H9 (cell line): ENCODE measurements around the gene TMEM150B. TPM values are rescaled to one million over a fixed set of nuclear protein-coding genes. Genes with fewer than 3 reads are reported as not detected.

Experiments
- DNase-seq: peaks from one replicate; pipeline ENCODE4 v3.0.0-alpha.2; 2017
- H2AFZ ChIP-seq: one replicate; pipeline ENCODE4 v1.6.1; 2013; ENCODE audit warnings: mild to moderate bottlenecking, low read length, control low read depth, moderate library complexity
- H2AK5ac ChIP-seq: 2 replicates; pipeline ENCODE4 v1.6.1; 2013; ENCODE audit warnings: low read length, control low read depth, mixed read lengths; ENCODE audit not compliant: insufficient read length
- H2BK120ac ChIP-seq: one replicate; pipeline ENCODE4 v1.6.1; 2013; ENCODE audit warnings: low read depth, mild to moderate bottlenecking, low read length, control low read depth, inconsistent platforms; ENCODE audit not compliant: poor library complexity, severe bottlenecking
- H2BK12ac ChIP-seq: 2 replicates; pipeline ENCODE4 v1.6.1; 2013; ENCODE audit warnings: low read length, control low read depth, mixed read lengths, low read depth; ENCODE audit not compliant: insufficient read length
- H2BK15ac ChIP-seq: 2 replicates; pipeline ENCODE4 v1.6.1; 2013; ENCODE audit warnings: low read depth, low read length, control low read depth
- H2BK20ac ChIP-seq: one replicate; pipeline ENCODE4 v1.6.1; 2013; ENCODE audit warnings: low read depth, mild to moderate bottlenecking, low read length, control low read depth, inconsistent platforms; ENCODE audit not compliant: poor library complexity, severe bottlenecking
- H2BK5ac ChIP-seq: 2 replicates; pipeline ENCODE4 v1.6.1; 2013; ENCODE audit warnings: low read length, control low read depth, mixed read lengths; ENCODE audit not compliant: insufficient read length
- H3K14ac ChIP-seq: 2 replicates; pipeline ENCODE4 v1.6.1; 2013; ENCODE audit warnings: low read length, control low read depth; ENCODE audit not compliant: insufficient read depth
- H3K18ac ChIP-seq: 2 replicates; pipeline ENCODE4 v1.6.1; 2013; ENCODE audit warnings: low read depth, mild to moderate bottlenecking, mixed read lengths, low read length, control low read depth; ENCODE audit not compliant: insufficient read length
- H3K23ac ChIP-seq: 2 replicates; pipeline ENCODE4 v1.6.1; 2013; ENCODE audit warnings: low read length, control low read depth, mixed read lengths, low read depth; ENCODE audit not compliant: insufficient read length
- H3K23me2 ChIP-seq: 2 replicates; pipeline ENCODE4 v1.6.1; 2013; ENCODE audit warnings: low read depth, mild to moderate bottlenecking, mixed read lengths, low read length, control low read depth; ENCODE audit not compliant: insufficient read length, poor library complexity, severe bottlenecking
- H3K27ac ChIP-seq: 2 replicates; pipeline ENCODE4 v1.5.1; 2013; ENCODE audit warnings: low read length, control low read depth, mixed read lengths, low read depth; ENCODE audit not compliant: insufficient read length
- H3K27me3 ChIP-seq: 2 replicates; pipeline ENCODE4 v1.6.1; 2013; ENCODE audit warnings: low read length, control low read depth, inconsistent platforms; ENCODE audit not compliant: insufficient read depth
- H3K4ac ChIP-seq: 2 replicates; pipeline ENCODE4 v1.6.1; 2013; ENCODE audit warnings: low read depth, mild to moderate bottlenecking, control low read depth, inconsistent platforms, low read length, moderate library complexity
- H3K4me1 ChIP-seq: 2 replicates; pipeline ENCODE4 v1.6.1; 2013; ENCODE audit warnings: low read length, control low read depth, inconsistent platforms; ENCODE audit not compliant: insufficient read depth
- H3K4me2 ChIP-seq: 2 replicates; pipeline ENCODE4 v1.6.1; 2013; ENCODE audit warnings: low read length, control low read depth, mixed read lengths; ENCODE audit not compliant: insufficient read length, insufficient read depth
- H3K56ac ChIP-seq: 2 replicates; pipeline ENCODE4 v1.6.1; 2013; ENCODE audit warnings: low read depth, mild to moderate bottlenecking, mixed read lengths, low read length, control low read depth; ENCODE audit not compliant: insufficient read length
- H3K79me1 ChIP-seq: 2 replicates; pipeline ENCODE4 v1.6.1; 2013; ENCODE audit warnings: low read depth, mild to moderate bottlenecking, moderate library complexity, low read length, control low read depth, inconsistent platforms; ENCODE audit not compliant: insufficient read depth, poor library complexity, severe bottlenecking
- H3K79me2 ChIP-seq: 2 replicates; pipeline ENCODE4 v1.6.1; 2013; ENCODE audit warnings: low read length, control low read depth, inconsistent platforms; ENCODE audit not compliant: insufficient read depth
- H3K9ac ChIP-seq: 2 replicates; pipeline ENCODE4 v1.6.1; 2013; ENCODE audit warnings: low read length, control low read depth, mixed read lengths; ENCODE audit not compliant: insufficient read length; ENCODE audit errors: extremely low read depth
- H3K9me3 ChIP-seq: one replicate; pipeline ENCODE4 v1.6.1; 2013; ENCODE audit warnings: low read depth, low read length, inconsistent platforms; ENCODE audit not compliant: control insufficient read depth
- H3T11ph ChIP-seq: one replicate; pipeline ENCODE4 v1.6.1; 2013; ENCODE audit warnings: mild to moderate bottlenecking, low read length, control low read depth, inconsistent platforms
- H4K20me1 ChIP-seq: one replicate; pipeline ENCODE4 v1.6.1; 2013; ENCODE audit not compliant: control insufficient read depth, insufficient read length, insufficient read depth
- H4K5ac ChIP-seq: 2 replicates; pipeline ENCODE4 v1.6.1; 2013; ENCODE audit warnings: low read depth, mild to moderate bottlenecking, mixed read lengths, low read length, control low read depth; ENCODE audit not compliant: insufficient read length
- H4K8ac ChIP-seq: replicated peaks from 2 replicates; pipeline ENCODE4 v1.6.1; 2013; ENCODE audit warnings: low read length, control low read depth, mixed read lengths, low read depth; ENCODE audit not compliant: insufficient read length
- H4K91ac ChIP-seq: 2 replicates; pipeline ENCODE4 v1.6.1; 2013; ENCODE audit warnings: low read depth, mild to moderate bottlenecking, moderate library complexity, mixed read lengths, low read length, control low read depth; ENCODE audit not compliant: insufficient read length
- H3K27ac Mint-ChIP-seq, 3 experiments: 2 replicates in 2 of 3; 3 replicates in 1 of 3; pipeline ENCODE4 v1.8.0; 2020 to 2021; ENCODE audit warnings: mixed read lengths in 3 of 3, mild to moderate bottlenecking in 1 of 3, moderate library complexity in 1 of 3
- H3K27me3 Mint-ChIP-seq: 2 replicates; pipeline ENCODE4 v1.8.0; 2021; ENCODE audit warnings: low read depth, mild to moderate bottlenecking, moderate library complexity, mixed read lengths
- H3K36me3 Mint-ChIP-seq, 3 experiments: 2 replicates in 2 of 3; 3 replicates in 1 of 3; pipeline ENCODE4 v1.8.0; 2020 to 2021; ENCODE audit warnings: low read depth in 3 of 3, mixed read lengths in 3 of 3; ENCODE audit not compliant: insufficient read depth in 1 of 3
- H3K4me1 Mint-ChIP-seq, 2 experiments: 2 replicates each; pipeline ENCODE4 v1.8.0; 2020; ENCODE audit warnings: mixed read lengths in 2 of 2
- H3K4me3 Mint-ChIP-seq, 2 experiments: 2 replicates in 1 of 2; 3 replicates in 1 of 2; pipeline ENCODE4 v1.8.0; 2020 to 2021; ENCODE audit warnings: mild to moderate bottlenecking in 2 of 2, mixed read lengths in 2 of 2, moderate library complexity in 1 of 2
- H3K9me3 Mint-ChIP-seq, 2 experiments: 2 replicates in 1 of 2; 3 replicates in 1 of 2; pipeline ENCODE4 v1.8.0; 2020; ENCODE audit warnings: mild to moderate bottlenecking in 2 of 2, mixed read lengths in 2 of 2, moderate library complexity in 1 of 2
- WGBS: extraction: QIAGEN DNeasy Blood & Tissue Kit; methylation state at CpG from one replicate; pipeline ENCODE4 v1.1.7; 2013; ENCODE audit warnings: missing lambda C conversion rate, low lambda C conversion rate, mixed read lengths; ENCODE audit not compliant: insufficient read length; ENCODE audit errors: extremely low coverage; 5-methylcytosine and 5-hydroxymethylcytosine counted together
- total RNA-seq: library from RNA; stranded (reverse); gene quantifications from 2 replicates; pipeline ENCODE4 v1.2.1, GENCODE V29; 2021
- TF ChIP-seq, protein P1 (sequence below): fragments of 200-600 bp; sonication (generic); conservative IDR thresholded peaks from 3 replicates; pipeline ENCODE4 v1.8.0; 2021; ENCODE audit warnings: antibody characterized with exemption, mild to moderate bottlenecking

TMEM150B gene
- total RNA-seq, 1 experiment from 2014 or later, result 0.63 TPM

GRCh38 chr19:55277494-55277893, 47.6 kb downstream of the TMEM150B start:
- no peak overlapping the region for H3K23ac ChIP-seq
- H3K79me1 ChIP-seq, result no peaks in the 10 kb centered on the region
- no peak overlapping the region for H3K18ac ChIP-seq
- H3K9me3 Mint-ChIP-seq, result no peaks in the 10 kb centered on the region
- no peaks in the 10 kb centered on the region for H3K27me3 ChIP-seq
- H3K4ac ChIP-seq, result no peak overlapping the region
- peaks cover 5 to 20% (median 15%) of the 10 kb centered on the region in 3 experiments; a peak in 6 of 7 replicates for H3K36me3 Mint-ChIP-seq
- H3K4me3 Mint-ChIP-seq, result peak overlapping the region in 1 of 2 experiments; percentile 43; a peak in 1 of 5 replicates
- no peaks in the 10 kb centered on the region for H3K79me2 ChIP-seq
- no peaks in the 10 kb centered on the region for H3K27me3 Mint-ChIP-seq
- no peak overlapping the region for H2BK5ac ChIP-seq
- no peak for DNase-seq
- no peak overlapping the region for H3K9ac ChIP-seq
- H3K4me1 ChIP-seq, result no peaks in the 10 kb centered on the region; the same call in 1 of the 2 replicates
- H4K20me1 ChIP-seq, result no peaks in the 10 kb centered on the region
- no peak overlapping the region for H3K27ac Mint-ChIP-seq
- H2BK15ac ChIP-seq, result no peak overlapping the region
- H3K23me2 ChIP-seq, result peaks cover 4% of the 10 kb centered on the region
- no peak overlapping the region for H2AK5ac ChIP-seq
- TF ChIP-seq, protein P1, sequence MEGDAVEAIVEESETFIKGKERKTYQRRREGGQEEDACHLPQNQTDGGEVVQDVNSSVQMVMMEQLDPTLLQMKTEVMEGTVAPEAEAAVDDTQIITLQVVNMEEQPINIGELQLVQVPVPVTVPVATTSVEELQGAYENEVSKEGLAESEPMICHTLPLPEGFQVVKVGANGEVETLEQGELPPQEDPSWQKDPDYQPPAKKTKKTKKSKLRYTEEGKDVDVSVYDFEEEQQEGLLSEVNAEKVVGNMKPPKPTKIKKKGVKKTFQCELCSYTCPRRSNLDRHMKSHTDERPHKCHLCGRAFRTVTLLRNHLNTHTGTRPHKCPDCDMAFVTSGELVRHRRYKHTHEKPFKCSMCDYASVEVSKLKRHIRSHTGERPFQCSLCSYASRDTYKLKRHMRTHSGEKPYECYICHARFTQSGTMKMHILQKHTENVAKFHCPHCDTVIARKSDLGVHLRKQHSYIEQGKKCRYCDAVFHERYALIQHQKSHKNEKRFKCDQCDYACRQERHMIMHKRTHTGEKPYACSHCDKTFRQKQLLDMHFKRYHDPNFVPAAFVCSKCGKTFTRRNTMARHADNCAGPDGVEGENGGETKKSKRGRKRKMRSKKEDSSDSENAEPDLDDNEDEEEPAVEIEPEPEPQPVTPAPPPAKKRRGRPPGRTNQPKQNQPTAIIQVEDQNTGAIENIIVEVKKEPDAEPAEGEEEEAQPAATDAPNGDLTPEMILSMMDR, result no peak
- no peak overlapping the region for H3K56ac ChIP-seq
- no peak overlapping the region for H3K4me2 ChIP-seq
- no peak overlapping the region for H4K91ac ChIP-seq
- H2BK120ac ChIP-seq, result no peak overlapping the region
- H2BK20ac ChIP-seq, result no peak overlapping the region
- no CpG with 5 or more reads among the region's 17 CpGs for WGBS
- H3K4me1 Mint-ChIP-seq, result peaks cover 12 to 15% of the 10 kb centered on the region in 2 experiments
- no peak overlapping the region for H3K14ac ChIP-seq
- no peak overlapping the region for H4K5ac ChIP-seq
- H3K27ac ChIP-seq, result no peak overlapping the region
- H3T11ph ChIP-seq, result no peak overlapping the region
- H4K8ac ChIP-seq, result no peak overlapping the region
- H2AFZ ChIP-seq, result no peak overlapping the region
- H2BK12ac ChIP-seq, result no peak overlapping the region
- H3K9me3 ChIP-seq, result no peaks in the 10 kb centered on the region
